ENCODE measurements around the gene CABYR. TPM values are rescaled to one million over a fixed set of nuclear protein-coding genes. Genes with fewer than 3 reads are reported as not detected.

Gene CABYR
- total RNA-seq, 4 donors from 2014 or later, result 1.3 to 3.3 (median 2.5) TPM

DNA sequence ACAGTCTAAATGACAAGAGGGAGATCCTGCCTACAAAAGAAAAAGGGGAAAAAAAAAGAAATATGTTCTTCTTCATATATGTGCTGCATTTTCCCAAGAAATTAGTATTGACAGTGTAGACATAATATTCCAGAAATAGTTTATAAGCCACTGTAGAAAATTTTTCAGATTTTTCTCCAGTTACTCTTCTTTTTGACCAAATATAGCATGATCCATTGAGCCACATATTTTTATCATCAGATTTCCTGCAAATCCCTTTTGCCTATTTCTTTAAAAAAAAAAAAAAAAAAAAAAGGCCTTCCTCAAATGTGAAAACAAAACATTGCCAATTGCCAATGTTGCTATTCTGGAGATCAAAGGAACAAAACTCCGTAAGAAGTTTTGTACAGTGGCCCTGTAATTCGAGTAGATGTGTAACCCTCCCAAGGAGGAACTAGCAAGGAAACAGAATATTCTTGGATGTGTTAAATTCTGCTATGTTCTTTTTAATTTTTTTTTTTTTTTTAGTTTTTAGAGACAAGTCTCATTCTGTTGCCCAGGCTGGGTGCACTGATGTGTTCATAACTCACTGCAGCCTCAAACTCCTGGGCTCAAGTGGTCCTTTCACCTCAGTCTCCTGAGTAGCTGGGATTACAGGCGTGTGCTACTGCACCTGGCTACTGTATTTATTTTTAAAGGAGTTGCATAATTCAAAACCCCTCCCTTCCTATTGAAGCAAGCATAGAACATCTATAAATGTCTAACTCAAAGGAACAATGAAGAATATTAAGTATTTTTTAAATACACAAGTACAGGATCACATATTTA is 12.5 kb upstream of the CABYR start:
- TF ChIP-seq POLR2A (IDR thresholded peaks at IDR 0.05; ENCODE audit: low read depth) (no peak), EP300 (IDR thresholded peaks at IDR 0.05) (no peak), POLR2AphosphoS5 (IDR thresholded peaks at IDR 0.05) (no peak)
- TF ChIP-seq, protein P1, sequence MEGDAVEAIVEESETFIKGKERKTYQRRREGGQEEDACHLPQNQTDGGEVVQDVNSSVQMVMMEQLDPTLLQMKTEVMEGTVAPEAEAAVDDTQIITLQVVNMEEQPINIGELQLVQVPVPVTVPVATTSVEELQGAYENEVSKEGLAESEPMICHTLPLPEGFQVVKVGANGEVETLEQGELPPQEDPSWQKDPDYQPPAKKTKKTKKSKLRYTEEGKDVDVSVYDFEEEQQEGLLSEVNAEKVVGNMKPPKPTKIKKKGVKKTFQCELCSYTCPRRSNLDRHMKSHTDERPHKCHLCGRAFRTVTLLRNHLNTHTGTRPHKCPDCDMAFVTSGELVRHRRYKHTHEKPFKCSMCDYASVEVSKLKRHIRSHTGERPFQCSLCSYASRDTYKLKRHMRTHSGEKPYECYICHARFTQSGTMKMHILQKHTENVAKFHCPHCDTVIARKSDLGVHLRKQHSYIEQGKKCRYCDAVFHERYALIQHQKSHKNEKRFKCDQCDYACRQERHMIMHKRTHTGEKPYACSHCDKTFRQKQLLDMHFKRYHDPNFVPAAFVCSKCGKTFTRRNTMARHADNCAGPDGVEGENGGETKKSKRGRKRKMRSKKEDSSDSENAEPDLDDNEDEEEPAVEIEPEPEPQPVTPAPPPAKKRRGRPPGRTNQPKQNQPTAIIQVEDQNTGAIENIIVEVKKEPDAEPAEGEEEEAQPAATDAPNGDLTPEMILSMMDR (IDR thresholded peaks at IDR 0.05), result no peak
- intact Hi-C loops (cut with DNase I), result no loop called here
- 67% methylated on average over 3 of the region's 3 CpGs for WGBS
- peak; percentile 60 for DNase-seq (ENCODE audit: extremely low spot score)
- no peaks in the 10 kb centered on the region for H3K4me1 ChIP-seq
- peaks cover 0 to 68% (median 23%) of the 10 kb centered on the region in 4 donors for H3K36me3 ChIP-seq
- no peaks in the 10 kb centered on the region for H3K27me3 ChIP-seq
- H3K27ac ChIP-seq (replicated peaks in 1 of 4), result no peak overlapping the region
- no peaks in the 10 kb centered on the region for H3K9me3 ChIP-seq
- no peak overlapping the region for H3K4me3 ChIP-seq

DNA sequence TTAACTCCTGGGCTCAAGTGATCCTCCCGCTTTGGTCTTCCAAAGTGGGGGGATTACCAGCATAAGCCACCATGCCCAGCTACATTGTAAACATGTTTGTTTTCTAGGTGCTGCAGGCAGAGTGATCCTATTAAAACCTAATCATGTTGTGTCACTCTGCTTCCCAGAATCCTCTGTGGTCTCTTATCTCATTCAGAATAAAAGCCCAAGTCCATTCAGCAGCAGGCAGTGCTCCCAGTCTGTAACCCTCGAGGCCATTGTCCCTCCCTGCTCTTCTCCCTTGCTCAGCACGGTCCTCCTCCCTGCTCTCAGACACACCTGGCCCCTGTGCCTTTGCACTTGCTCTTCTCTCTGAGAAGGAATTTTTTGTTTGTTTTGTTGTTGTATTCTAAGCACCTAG is 11.1 kb upstream of the CABYR start:
- intact Hi-C loops (cut with DNase I), result no loop called here
- no peak overlapping the region for H3K4me3 ChIP-seq
- H3K27ac ChIP-seq (replicated peaks in 1 of 4), result no peak overlapping the region
- DNase-seq (ENCODE audit: extremely low spot score), result no peak
- TF ChIP-seq, protein P1 (IDR thresholded peaks at IDR 0.05), result no peak
- no peak for TF ChIP-seq POLR2AphosphoS5 (IDR thresholded peaks at IDR 0.05)
- TF ChIP-seq EP300 (IDR thresholded peaks at IDR 0.05), result no peak
- TF ChIP-seq POLR2A (IDR thresholded peaks at IDR 0.05; ENCODE audit: low read depth), result no peak
- whole genome bisulfite sequencing, result 96% methylated on average over 3 of the region's 3 CpGs
- H3K36me3 ChIP-seq, result peaks cover 0 to 66% (median 23%) of the 10 kb centered on the region in 4 donors
- H3K27me3 ChIP-seq, result no peaks in the 10 kb centered on the region
- H3K4me1 ChIP-seq, result no peaks in the 10 kb centered on the region
- no peaks in the 10 kb centered on the region for H3K9me3 ChIP-seq

DNA sequence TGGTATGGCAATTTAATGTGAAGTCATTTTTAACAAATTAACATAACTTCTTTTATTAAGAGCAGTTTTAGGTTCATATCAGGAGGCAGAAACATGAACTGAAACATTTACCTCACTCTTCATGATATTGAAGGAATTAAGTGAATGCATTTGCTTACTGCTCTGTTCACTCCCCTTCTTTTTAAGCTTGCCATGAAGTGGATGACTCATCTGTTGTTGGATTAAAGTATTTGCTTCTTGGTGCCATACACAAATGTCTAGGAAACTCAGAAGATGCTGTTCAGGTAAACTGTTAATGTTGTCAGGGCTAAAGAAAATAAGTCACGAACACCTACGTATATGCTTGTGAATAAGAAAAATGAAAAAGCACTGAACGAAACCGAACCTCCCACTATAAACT is 10.2 kb upstream of the CABYR start:
- Histone ChIP-seq H3K27ac (replicated peaks in 1 of 4) (no peak overlapping the region), H3K9me3 (no peaks in the 10 kb centered on the region), H3K4me3 (no peak overlapping the region), H3K36me3 (peaks cover 0 to 61% (median 22%) of the 10 kb centered on the region in 4 donors), H3K4me1 (no peaks in the 10 kb centered on the region), H3K27me3 (no peaks in the 10 kb centered on the region)
- no peak for DNase-seq (ENCODE audit: extremely low spot score)
- TF ChIP-seq POLR2A (IDR thresholded peaks at IDR 0.05; ENCODE audit: low read depth) (no peak), POLR2AphosphoS5 (IDR thresholded peaks at IDR 0.05) (no peak), EP300 (IDR thresholded peaks at IDR 0.05) (no peak)
- TF ChIP-seq, protein P1 (IDR thresholded peaks at IDR 0.05), result no peak
- WGBS, result 86% methylated on average over 4 of the region's 4 CpGs
- intact Hi-C loops (cut with DNase I), result no loop called here

DNA sequence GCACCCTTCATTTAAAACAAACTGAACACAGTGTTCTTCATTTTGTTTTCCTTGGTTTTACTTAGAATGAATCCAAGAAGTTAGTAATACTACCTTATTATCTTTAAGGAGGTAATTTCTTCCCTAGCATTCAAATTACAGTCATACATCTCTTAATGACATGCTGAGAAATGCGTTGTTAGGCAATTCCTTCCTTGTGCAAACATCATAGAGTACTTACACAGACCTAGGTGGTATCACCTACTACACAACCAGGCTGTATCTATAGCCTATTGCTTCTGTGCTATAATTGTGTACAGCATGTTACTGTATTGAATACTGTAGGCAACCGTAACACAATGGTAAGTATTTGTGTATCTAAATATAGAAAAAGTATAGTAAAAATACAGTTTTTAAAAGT is 8.4 kb upstream of the CABYR start:
- TF ChIP-seq, protein P1 (IDR thresholded peaks at IDR 0.05), result no peak
- TF ChIP-seq POLR2A (IDR thresholded peaks at IDR 0.05; ENCODE audit: low read depth), result no peak
- no peak for TF ChIP-seq POLR2AphosphoS5 (IDR thresholded peaks at IDR 0.05)
- TF ChIP-seq EP300 (IDR thresholded peaks at IDR 0.05), result no peak
- Histone ChIP-seq H3K9me3 (no peaks in the 10 kb centered on the region), H3K27ac (replicated peaks in 1 of 4) (no peak overlapping the region), H3K4me1 (no peaks in the 10 kb centered on the region), H3K27me3 (no peaks in the 10 kb centered on the region), H3K36me3 (peaks cover 0 to 49% (median 16%) of the 10 kb centered on the region in 4 donors), H3K4me3 (no peak overlapping the region)
- 81% methylated on average over 2 of the region's 2 CpGs for WGBS
- no peak for DNase-seq (ENCODE audit: extremely low spot score)
- intact Hi-C loops (cut with DNase I), result no loop called here
